GM12891 (cell line): Measurements from ENCODE around the gene FAM89B.
A peak's percentile ranks its signal among the peaks of the same experiment; 100 is the strongest.

Experiments used
- DNase-seq: peaks from one replicate; pipeline ENCODE4 v3.0.0; 2011; ENCODE audit warnings: low spot score; ENCODE audit not compliant: insufficient read length
- FAIRE-seq: peaks from 2 replicates; lab custom pipeline; 2011; peaks lifted over from hg19 to GRCh38; lab: Jason Lieb, UNC
- PAX5 ChIP-seq: IDR thresholded peaks from 2 replicates; pipeline ENCODE4 v1.6.1; 2011; ENCODE audit warnings: low read length, moderate library complexity, mild to moderate bottlenecking; ENCODE audit not compliant: insufficient read depth, severe bottlenecking
- POLR2A ChIP-seq: IDR thresholded peaks from 2 replicates; pipeline ENCODE4 v1.6.1; 2011; ENCODE audit warnings: low read depth, low read length, control low read depth
- POLR2AphosphoS5 ChIP-seq: IDR thresholded peaks from 2 replicates; pipeline ENCODE4 v1.6.1; 2011; ENCODE audit warnings: low read depth, low read length, control low read depth
- POU2F2 ChIP-seq: IDR thresholded peaks from 2 replicates; pipeline ENCODE4 v1.6.1; 2011; ENCODE audit warnings: low read depth, mild to moderate bottlenecking, control low read depth, low read length, moderate library complexity
- SPI1 ChIP-seq: IDR thresholded peaks from 2 replicates; pipeline ENCODE4 v1.6.1; 2011; ENCODE audit warnings: low read depth, low read length, control low read depth
- TAF1 ChIP-seq: IDR thresholded peaks from 2 replicates; pipeline ENCODE4 v1.6.1; 2011; ENCODE audit warnings: low read depth, low read length, control low read depth

Gene FAM89B

DNA sequence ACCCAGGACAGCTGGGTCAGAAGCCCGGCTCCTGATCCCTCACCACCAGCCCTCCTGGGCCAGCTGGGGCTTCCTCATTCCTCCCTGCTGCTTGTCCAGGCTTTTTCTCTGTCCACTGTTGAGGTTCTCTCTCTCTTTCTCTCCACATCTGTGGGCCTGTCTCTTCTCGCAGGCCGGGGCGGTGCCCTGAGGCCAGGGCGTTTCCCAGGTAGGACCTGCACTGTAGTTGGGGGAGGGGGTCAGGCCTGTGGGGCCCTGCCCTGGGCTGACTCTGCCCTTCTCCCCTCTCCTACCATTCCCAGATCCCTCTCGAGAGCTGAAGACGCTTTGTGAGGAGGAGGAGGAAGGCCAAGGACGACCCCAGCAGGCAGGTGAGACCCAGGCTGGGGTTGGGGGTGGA is 8.4 kb downstream of the FAM89B start:
- DNase-seq (no peak), FAIRE-seq (no peak)
- no peak for TF ChIP-seq POU2F2
- TF ChIP-seq POLR2A = no peak
- no peak for TF ChIP-seq POLR2AphosphoS5
- no peak for TF ChIP-seq PAX5
- TF ChIP-seq TAF1 = no peak
- TF ChIP-seq SPI1 = no peak

DNA sequence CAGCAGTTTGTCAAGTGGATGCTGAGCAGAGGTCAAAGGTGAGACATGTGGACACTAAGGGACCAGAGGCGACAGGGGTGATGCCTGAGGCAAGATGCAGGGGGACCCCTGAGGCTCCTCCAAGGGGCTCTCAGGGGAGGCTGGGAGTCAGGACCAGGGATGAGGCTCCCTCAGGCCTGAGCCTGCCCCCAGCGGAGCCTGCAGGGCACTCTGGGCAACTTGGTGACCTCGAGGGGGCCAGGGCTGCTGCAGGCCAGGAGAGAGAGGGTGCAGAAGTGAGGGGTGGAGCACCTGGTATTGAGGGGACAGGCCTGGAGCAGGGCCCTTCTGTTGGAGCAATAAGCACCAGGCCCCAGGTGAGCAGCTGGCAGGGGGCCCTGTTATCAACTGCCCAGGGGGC is 9.6 kb downstream of the FAM89B start:
- TF ChIP-seq PAX5 = no peak
- TF ChIP-seq POU2F2 = no peak
- no peak for TF ChIP-seq SPI1
- no peak for TF ChIP-seq TAF1
- no peak for TF ChIP-seq POLR2A
- no peak for TF ChIP-seq POLR2AphosphoS5
- FAIRE-seq (no peak), DNase-seq (no peak)

DNA sequence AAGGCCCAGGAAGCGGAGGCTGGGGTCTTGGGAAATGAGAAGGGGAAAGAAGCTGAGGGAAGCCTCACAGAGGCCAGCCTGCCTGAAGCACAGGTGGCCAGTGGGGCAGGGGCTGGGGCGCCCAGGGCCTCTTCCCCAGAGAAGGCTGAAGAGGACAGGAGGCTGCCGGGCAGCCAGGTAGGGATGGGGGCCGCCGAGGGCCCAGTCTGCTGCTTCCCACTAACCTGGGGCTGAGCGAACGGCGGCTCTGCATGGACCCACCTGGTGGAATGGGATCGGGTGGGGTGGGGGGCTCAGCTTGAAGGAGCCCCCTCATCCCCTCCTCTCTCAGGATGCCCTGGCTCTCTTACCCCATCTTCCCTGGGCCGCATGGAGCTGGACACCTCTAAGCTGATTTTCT is 11.3 kb downstream of the FAM89B start:
- DNase-seq = no peak
- TF ChIP-seq TAF1 (no peak), POU2F2 (no peak), POLR2AphosphoS5 (no peak), POLR2A (no peak), SPI1 (no peak), PAX5 (no peak)
- no peak for FAIRE-seq

DNA sequence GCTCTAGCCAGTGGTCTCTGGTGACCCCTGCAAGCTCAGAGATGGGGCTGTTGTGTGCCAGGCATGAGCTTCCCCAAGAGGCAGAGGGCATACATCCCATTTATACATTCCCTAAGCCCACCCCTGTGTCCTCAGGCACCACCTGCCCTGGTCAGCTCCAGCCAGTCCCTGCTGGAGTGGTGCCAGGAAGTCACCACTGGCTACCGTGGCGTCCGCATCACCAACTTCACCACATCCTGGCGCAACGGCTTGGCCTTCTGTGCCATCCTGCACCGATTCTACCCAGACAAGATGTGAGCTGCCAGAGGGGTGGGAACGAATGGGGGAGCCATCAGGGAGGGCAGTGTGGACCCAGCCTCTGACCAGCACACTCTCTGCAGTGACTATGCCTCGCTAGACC is 11.8 kb downstream of the FAM89B start:
- FAIRE-seq (no peak), DNase-seq (no peak)
- no peak for TF ChIP-seq TAF1
- no peak for TF ChIP-seq POLR2AphosphoS5
- no peak for TF ChIP-seq POU2F2
- no peak for TF ChIP-seq POLR2A
- TF ChIP-seq PAX5 = no peak
- TF ChIP-seq SPI1 = no peak

DNA sequence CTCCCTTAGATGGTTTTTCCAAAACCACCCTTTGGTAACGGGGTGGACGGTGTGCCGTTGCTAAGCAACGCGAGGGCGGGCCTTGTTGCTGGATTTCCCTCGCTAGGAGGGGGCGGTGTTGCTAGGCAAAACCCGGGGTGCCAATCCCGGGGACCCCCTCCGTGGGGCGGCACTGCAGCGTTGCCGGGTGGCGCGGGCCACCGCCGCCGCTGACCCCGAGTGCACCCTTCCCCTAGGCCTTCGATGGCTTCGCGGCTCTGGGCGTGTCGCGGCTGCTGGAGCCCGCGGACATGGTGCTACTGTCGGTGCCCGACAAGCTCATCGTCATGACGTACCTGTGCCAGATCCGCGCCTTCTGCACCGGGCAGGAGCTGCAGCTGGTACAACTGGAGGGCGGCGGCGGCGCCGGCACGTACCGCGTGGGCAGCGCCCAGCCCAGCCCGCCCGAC is 12.4 kb downstream of the FAM89B start:
- no peak for DNase-seq
- FAIRE-seq = no peak
- no peak for TF ChIP-seq PAX5

DNA sequence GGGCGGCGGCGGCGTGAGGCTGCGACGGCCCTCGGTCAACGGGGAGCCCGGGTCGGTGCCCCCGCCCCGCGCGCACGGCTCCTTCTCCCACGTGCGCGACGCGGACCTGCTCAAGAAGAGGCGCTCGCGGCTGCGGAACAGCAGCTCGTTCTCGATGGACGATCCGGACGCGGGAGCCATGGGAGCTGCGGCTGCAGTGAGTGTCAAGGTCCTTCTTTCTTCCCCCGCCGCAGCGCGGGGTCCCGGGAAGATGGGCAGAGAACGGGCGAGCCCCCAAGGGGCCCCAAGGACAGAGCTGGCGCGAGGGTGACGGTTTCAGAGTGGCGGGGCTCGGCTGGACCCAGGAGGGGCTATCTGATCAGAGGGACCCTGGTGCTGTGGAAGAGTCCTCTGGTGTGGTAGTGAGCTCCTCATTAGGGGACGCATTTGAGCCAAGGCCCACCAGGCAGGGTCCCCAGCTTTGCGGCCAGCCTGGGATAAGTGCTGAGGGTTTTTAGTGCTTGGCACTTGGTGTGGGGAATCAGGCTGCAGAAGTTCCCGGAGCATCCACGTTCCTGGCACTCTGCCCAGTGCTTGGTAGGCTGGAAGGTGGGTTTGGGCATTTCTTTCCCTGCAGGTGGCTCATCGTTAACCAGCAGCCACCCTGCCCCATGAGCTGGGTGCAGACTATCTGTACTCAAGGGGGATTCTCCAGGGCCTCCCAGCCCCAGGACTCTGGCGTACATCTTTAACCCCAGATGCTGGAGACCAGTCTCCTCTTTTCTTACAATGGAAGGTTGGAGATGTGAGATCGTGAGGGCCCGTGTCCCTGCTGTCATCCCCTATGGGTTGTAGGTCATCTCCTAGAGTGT is 13.3 kb downstream of the FAM89B start:
- no peak for TF ChIP-seq TAF1
- TF ChIP-seq POLR2A = no peak
- no peak for TF ChIP-seq POLR2AphosphoS5
- no peak for TF ChIP-seq SPI1
- TF ChIP-seq PAX5 = no peak
- TF ChIP-seq POU2F2 = no peak
- FAIRE-seq (peak; percentile 16), DNase-seq (no peak)

DNA sequence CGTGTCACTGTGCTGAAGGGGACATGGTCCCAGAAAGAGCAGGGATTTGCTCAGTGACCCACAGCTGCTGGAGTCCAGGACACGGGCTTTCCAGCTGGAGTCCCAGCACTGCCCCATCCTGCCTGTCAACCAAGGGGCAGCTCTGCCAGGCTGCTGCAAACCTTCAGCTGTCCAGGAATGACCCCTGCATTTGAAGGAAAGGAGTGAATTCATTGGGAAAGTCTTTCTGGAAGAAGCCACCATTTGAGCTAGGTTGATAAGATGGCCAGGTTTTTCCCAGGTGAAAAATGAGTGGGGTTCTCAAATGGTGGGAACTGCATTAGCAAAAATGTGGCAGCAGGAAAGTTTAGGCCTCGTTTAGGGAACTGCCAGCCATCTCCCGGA is 13.9 kb downstream of the FAM89B start:
- DNase-seq (no peak), FAIRE-seq (no peak)
- no peak for TF ChIP-seq PAX5
- TF ChIP-seq SPI1 = no peak
- no peak for TF ChIP-seq POLR2A
- no peak for TF ChIP-seq POU2F2
- no peak for TF ChIP-seq TAF1
- no peak for TF ChIP-seq POLR2AphosphoS5

DNA sequence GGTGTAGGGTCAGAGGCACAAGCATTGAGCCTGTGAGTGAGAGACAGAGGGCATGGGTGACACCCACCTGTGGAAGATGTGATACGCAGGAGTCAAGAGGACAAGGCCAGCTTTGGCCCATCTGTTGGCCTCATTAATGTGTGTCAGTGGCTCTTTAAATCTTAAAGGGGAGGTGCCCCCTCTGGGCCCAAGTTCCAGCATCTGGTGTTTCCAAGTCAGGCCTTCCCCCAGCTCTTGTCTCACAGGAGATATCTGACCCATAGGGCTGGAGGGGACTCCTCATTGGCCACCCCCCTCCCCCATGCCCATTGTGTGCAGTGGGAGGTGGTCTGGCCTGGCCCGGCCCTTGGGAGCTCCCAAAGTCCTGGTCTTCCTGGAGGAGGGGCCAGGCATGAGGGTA is 14.3 kb downstream of the FAM89B start:
- DNase-seq = no peak
- peak; percentile 38 for FAIRE-seq
- TF ChIP-seq POU2F2 (no peak), PAX5 (no peak), POLR2A (no peak), SPI1 (no peak), POLR2AphosphoS5 (no peak)

DNA sequence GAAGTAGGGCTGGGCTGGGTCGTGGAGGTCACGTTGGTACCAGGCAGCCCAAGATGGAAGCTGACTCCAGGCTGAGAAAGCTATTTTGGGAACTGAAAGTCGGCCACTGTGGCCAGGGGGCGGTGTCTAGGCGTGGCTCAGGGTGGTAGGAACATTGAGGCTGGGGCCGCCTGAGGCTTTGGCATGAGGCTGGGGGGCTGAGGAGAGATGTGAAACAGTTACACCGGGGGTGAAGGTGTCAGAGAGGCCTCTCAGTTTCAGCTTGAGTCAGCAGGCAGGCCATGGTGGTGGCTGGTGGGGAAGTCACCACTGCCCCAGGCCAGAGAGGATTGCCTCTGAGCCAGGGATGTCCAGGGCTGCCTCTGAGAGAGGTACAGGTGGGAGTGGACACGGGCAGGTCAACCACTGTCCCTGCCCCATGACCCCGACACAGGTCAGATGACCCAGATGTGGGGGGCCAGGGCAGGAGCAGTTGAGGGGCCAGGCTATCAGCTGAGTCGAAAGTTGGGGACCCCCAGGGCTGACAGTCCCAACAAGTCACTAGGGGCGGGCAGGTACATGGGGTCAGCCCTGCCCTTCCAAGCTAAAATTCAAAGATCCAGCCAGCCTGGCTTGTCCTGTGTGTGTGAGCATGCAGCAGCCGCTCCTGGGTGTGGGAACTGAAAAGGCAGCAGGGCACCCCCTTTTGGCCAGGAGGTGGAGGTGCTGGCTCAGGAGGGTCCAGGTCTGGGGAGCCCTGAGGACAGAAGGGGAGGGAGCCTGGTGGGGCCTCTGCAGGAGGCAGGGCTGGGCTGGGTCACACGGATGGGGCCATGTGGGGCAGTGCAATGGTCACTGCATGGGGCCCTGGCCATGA is 16.1 kb downstream of the FAM89B start:
- DNase-seq (peak; percentile 97), FAIRE-seq (peak; percentile 100)
- peak; percentile 76 for TF ChIP-seq SPI1
- TF ChIP-seq POLR2A = no peak
